Measurements from ENCODE around the gene SPECC1L. TPM values are rescaled to one million over a fixed set of nuclear protein-coding genes. Genes with fewer than 3 reads are reported as not detected.

SPECC1L gene
- polyA plus RNA-seq, 4 donors, result 44.2 to 51.1 (median 48.0) TPM

- no peak for DNase-seq (ENCODE audit: low read depth in 4 of 4, low spot score in 2 of 4)
Observed at GRCh38 chr22:24357547-24357946, 86.9 kb downstream of the SPECC1L start.

DNA sequence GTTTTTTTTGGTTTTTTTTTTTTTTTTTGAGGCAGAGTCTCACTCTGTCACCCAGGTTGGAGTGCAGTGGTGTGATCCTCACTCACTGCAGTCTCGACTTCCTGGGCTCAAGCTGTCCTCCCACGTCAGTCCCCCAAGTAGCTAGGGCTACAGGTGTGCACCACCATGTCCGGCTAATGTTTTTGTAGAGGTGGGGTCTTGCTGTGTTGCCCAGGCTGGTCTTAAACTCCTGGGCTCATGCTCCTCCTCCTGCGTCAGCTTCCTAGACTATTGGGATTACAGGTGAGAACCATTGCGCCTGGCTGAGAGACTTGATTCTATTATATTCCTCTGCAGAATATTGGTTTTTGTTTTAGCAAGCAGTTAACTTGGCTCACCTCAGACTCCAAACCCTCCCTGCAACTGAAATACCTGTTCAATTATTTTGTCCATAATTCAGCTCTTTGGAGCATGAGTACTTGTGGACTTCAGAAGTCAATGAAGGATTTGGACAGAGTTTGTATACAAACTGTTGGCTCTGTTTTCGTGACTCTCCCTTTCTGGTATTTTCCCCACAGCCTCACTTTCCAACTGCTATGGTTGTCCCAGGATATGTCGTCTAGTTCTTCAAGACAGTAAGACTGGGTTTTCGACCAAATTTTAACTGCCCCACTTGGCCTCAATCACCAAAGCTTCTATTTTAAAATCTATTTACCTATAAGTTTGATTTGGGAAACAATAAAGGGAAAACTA is 87.6 kb downstream of the SPECC1L start:
- DNase-seq (ENCODE audit: low read depth in 4 of 4, low spot score in 2 of 4), result no peak

GRCh38 chr22:24359452-24360120 is 89.0 kb downstream of the SPECC1L start:
- DNase-seq (ENCODE audit: low read depth in 4 of 4, low spot score in 2 of 4), result no peak

GRCh38 chr22:24361976-24362646 is 91.5 kb downstream of the SPECC1L start:
- no peak for DNase-seq (ENCODE audit: low read depth in 4 of 4, low spot score in 2 of 4)

- DNase-seq (ENCODE audit: low read depth in 4 of 4, low spot score in 2 of 4), result no peak
Observed at GRCh38 chr22:24363243-24363642, 92.6 kb downstream of the SPECC1L start.

DNA sequence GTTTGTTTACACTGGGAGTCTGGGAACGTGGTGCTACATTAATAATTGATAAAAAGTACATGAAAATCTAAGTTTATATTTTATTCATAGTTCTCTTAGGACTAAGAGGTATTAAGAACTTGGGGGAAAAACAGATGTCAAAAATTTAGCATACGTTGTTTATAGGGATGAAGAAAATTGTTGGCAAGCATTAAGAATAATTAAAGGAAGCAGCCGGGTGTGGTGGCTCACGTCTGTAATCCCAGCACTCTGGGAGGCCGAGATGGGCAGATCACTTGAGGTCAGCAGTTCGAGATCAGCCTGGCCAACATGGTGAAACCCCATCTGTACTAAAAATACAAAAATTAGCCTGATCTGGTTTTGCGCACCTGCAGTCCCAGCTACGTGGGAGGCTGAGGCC is 96.1 kb downstream of the SPECC1L start:
- no peak for DNase-seq (ENCODE audit: low read depth in 4 of 4, low spot score in 2 of 4)

- no peak for DNase-seq (ENCODE audit: low read depth in 4 of 4, low spot score in 2 of 4)
Observed at GRCh38 chr22:24367841-24368240, 97.2 kb downstream of the SPECC1L start.

DNA sequence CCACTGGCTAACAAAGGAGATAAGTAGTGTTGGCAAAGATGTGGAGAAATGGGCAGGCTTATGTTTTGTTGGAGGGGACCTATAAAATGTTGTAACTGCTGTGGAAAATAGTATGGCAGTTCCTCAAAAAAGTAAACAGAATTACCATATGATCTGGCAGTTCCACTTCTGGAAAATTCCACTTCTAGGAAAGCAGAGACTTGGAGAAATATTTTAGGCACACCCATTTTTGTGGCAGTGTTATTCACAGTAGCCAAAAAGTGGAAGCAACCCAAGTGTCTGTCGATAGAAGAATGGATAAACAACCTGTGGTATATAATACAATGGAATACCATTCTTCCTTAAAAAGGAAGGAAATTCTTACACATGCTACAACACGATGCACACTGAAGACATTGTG is 99.8 kb downstream of the SPECC1L start:
- DNase-seq (ENCODE audit: low read depth in 4 of 4, low spot score in 2 of 4), result no peak

GRCh38 chr22:24376002-24376401 is 105.4 kb downstream of the SPECC1L start:
- DNase-seq (ENCODE audit: low read depth in 4 of 4, low spot score in 2 of 4), result no peak

DNA sequence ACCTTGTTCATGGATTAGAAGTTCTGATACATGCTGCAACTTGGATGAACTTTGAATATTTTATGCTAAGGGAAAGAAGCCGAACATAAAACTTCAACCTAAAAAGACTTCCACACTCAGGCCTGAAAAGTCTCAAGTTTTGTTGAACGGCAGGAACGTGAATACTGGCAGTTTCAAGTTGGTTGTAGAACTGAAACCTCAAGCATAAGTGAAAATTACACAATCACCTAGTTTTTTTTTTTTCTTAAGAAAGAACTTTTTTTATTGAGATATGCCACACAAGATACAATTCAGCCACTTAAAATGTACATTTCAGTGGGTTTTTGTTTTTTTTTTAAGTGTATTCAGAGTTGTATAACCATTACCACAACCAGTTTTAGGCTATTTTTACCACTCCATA is 106.0 kb downstream of the SPECC1L start:
- DNase-seq (ENCODE audit: low read depth in 4 of 4, low spot score in 2 of 4), result no peak

- DNase-seq (ENCODE audit: low read depth in 4 of 4, low spot score in 2 of 4), result no peak
Observed at GRCh38 chr22:24379536-24379935, 108.9 kb downstream of the SPECC1L start.

- no peak for DNase-seq (ENCODE audit: low read depth in 4 of 4, low spot score in 2 of 4)
Observed at GRCh38 chr22:24380220-24380904, 109.7 kb downstream of the SPECC1L start.

DNA sequence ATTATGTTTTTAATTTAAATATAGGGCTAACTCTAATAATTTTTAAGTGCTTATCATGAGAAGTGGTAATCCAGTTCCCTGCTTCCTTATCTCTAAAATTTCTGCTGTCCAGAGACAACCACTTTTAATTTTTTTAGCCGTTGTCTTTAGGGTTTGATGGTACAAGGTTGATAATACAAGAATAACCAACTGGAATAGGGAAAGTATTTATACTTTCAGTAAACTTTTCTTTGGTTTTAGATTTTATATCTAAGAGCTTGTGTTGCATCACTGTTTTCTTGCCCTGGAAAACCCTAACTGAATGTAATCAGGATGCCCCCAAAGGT is 110.2 kb downstream of the SPECC1L start:
- no peak for DNase-seq (ENCODE audit: low read depth in 4 of 4, low spot score in 2 of 4)

DNA sequence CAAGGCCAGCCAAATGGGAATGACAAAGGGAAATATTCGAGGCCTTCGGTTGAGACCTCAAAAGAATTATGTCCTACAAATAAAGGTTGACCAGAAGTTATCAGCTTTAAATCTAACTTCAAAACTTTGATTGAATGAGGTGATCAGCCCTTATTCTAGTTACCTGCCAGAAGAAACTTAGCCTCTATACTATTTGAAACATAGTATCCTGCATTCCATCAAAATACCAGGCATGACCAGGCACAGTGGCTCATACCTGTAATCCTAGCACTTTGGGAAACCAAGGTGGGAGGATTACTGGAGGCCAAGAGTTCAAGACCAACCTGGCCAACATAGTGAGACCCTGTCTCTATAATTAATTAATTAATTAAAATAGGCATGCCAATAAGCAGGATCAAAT is 112.4 kb downstream of the SPECC1L start:
- DNase-seq (ENCODE audit: low read depth in 4 of 4, low spot score in 2 of 4), result no peak

- DNase-seq (ENCODE audit: low read depth in 4 of 4, low spot score in 2 of 4), result no peak
Observed at GRCh38 chr22:24384131-24384530, 113.5 kb downstream of the SPECC1L start.

GRCh38 chr22:24386937-24387471 is 116.4 kb downstream of the SPECC1L start:
- no peak for DNase-seq (ENCODE audit: low read depth in 4 of 4, low spot score in 2 of 4)

DNA sequence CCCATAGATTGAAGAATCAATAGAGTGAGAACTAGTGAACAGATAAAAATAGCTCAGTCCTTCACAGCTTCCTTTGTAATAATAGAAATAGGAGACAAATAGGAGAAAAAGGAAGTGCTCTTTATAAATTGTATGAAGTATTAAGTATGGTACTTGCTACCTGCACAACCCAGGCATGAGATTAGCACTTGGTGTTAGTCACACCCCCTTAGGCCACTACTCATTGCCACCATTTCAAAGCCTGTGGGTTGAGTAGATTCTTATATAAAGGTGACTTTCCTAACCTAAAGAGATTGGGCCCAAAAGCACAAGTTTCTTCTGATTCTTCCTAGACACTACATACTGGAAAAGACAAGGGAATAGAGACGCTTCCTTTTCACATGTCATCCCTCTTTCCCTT is 119.0 kb downstream of the SPECC1L start:
- DNase-seq (ENCODE audit: low read depth in 4 of 4, low spot score in 2 of 4), result no peak

DNA sequence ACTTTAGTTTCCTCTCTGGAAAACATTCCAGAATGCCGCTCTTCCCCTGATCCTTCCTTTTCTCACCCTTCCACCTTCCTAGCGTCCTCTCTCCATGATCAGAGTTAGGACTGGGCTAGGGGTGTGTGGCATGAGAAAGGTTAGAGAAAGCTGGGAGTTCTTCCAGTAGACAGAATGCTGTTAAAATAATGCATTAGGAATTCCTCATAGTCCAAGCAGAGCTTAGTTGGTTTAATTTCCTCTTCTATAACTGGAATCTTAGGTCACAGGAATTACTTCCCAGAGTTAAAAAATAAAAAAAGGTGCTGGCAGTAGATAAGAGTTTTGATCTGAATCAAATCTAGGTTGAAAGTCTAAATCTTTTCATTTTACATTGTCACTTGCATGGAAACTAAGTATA is 119.5 kb downstream of the SPECC1L start:
- no peak for DNase-seq (ENCODE audit: low read depth in 4 of 4, low spot score in 2 of 4)

- DNase-seq (ENCODE audit: low read depth in 4 of 4, low spot score in 2 of 4), result no peak
Observed at GRCh38 chr22:24390576-24390975, 119.9 kb downstream of the SPECC1L start.

DNA sequence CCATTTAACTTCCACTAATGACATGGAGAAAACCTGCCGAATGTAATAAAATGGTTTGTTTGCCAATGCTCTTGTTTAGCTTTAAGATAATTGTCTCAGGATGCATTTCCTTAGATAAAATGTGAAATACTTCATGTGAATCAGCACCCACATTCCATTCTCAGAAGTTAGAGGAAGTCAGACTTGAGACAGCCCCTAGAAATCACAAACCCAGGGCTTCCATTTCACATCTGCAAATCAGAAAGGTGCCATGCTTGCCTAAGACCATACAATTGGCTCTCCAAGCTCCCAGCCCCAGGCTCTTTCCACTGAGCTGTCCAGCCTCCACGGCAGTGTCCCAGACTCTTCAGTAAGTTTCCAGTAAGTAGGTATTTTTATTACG is 121.2 kb downstream of the SPECC1L start:
- DNase-seq (ENCODE audit: low read depth in 4 of 4, low spot score in 2 of 4), result no peak

Data from left renal cortex interstitium (tissue), 4 donors.